Panc1 (cell line): ENCODE measurements around the gene GJB2.

Source experiments
- CTCF ChIP-seq: fragments of 450-650 bp; IDR thresholded peaks from 2 replicates; pipeline ENCODE4 v1.5.1; 2017; ENCODE audit warnings: mild to moderate bottlenecking
- POLR2AphosphoS5 ChIP-seq: IDR thresholded peaks from 2 replicates; pipeline ENCODE4 v1.6.1; 2012; ENCODE audit warnings: mild to moderate bottlenecking, low read depth, low read length, moderate library complexity
- SIN3A ChIP-seq: IDR thresholded peaks from 2 replicates; pipeline ENCODE4 v1.6.1; 2012; ENCODE audit warnings: low read depth, mild to moderate bottlenecking, low read length, moderate library complexity, borderline replicate concordance; ENCODE audit not compliant: insufficient read depth

GRCh38 chr13:20230913-20231838, 38.4 kb upstream of the GJB2 start:
- TF ChIP-seq CTCF = no peak
- TF ChIP-seq POLR2AphosphoS5 = no peak
- no peak for TF ChIP-seq SIN3A
